ENCODE results near the gene OR7G2.

- TF ChIP-seq, protein P1, sequence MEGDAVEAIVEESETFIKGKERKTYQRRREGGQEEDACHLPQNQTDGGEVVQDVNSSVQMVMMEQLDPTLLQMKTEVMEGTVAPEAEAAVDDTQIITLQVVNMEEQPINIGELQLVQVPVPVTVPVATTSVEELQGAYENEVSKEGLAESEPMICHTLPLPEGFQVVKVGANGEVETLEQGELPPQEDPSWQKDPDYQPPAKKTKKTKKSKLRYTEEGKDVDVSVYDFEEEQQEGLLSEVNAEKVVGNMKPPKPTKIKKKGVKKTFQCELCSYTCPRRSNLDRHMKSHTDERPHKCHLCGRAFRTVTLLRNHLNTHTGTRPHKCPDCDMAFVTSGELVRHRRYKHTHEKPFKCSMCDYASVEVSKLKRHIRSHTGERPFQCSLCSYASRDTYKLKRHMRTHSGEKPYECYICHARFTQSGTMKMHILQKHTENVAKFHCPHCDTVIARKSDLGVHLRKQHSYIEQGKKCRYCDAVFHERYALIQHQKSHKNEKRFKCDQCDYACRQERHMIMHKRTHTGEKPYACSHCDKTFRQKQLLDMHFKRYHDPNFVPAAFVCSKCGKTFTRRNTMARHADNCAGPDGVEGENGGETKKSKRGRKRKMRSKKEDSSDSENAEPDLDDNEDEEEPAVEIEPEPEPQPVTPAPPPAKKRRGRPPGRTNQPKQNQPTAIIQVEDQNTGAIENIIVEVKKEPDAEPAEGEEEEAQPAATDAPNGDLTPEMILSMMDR (IDR thresholded peaks at IDR 0.05; ENCODE audit: insufficient read depth, low read depth, low read length) = no peak
- no peak for TF ChIP-seq EZH2 (IDR thresholded peaks at IDR 0.05; ENCODE audit: insufficient read depth, low read length)
Measured at GRCh38 chr19:9140159-9140874, 33.0 kb upstream of the OR7G2 start, which contains the start of gene ZNF317.

All from astrocyte (in vitro differentiated cells and primary cell).